Mucosa of stomach (tissue), 1 donor: ENCODE results near the gene KLF3.

Experiments used
- H3K27me3 ChIP-seq: one replicate; pipeline ENCODE4 v1.7.0; 2013; ENCODE audit warnings: mild to moderate bottlenecking, low read length; ENCODE audit not compliant: control insufficient read depth, insufficient read depth
- H3K36me3 ChIP-seq: one replicate; pipeline ENCODE4 v1.7.0; 2013; ENCODE audit warnings: low read length; ENCODE audit not compliant: control insufficient read depth, insufficient read depth
- H3K4me1 ChIP-seq: one replicate; pipeline ENCODE4 v1.7.0; 2013; ENCODE audit warnings: mild to moderate bottlenecking, low read length; ENCODE audit not compliant: control insufficient read depth, insufficient read depth
- H3K4me3 ChIP-seq: one replicate; pipeline ENCODE4 v1.7.0; 2013; ENCODE audit warnings: low read length
- H3K9ac ChIP-seq: one replicate; pipeline ENCODE4 v1.7.0; 2013; ENCODE audit warnings: mild to moderate bottlenecking, low read length, moderate library complexity
- H3K9me3 ChIP-seq: one replicate; pipeline ENCODE4 v1.7.0; 2013; ENCODE audit warnings: mild to moderate bottlenecking, low read length, moderate library complexity; ENCODE audit not compliant: control insufficient read depth
- donor health status: Pancreatic carcinoma.

KLF3 gene

DNA sequence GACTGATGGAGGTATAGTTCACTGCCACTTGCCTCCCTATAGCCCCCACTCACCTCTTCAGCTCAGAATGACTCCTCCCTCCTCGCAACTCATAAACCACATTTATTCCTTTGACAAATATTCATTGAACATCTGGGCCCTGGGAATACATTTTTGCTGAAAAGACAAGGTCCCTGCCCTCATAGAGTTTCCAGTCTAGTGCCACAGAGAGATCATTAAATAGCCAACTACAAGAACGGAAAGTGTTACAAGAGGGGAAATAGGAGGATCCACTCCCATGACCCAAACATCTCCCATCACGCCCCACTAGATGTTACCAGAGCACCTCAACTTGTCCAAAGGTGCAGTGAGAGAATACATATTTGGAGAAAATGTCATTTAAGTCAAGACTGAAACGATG, 3.2 kb upstream of the KLF3 start:
- H3K27me3 ChIP-seq: no peaks in the 10 kb centered on the region
- H3K4me1 ChIP-seq: peaks cover 9% of the 10 kb centered on the region
- H3K4me3 ChIP-seq: no peak overlapping the region
- no peak overlapping the region for H3K9ac ChIP-seq
- no peaks in the 10 kb centered on the region for H3K9me3 ChIP-seq
- H3K36me3 ChIP-seq: no peaks in the 10 kb centered on the region

- Histone ChIP-seq H3K9ac (no peak overlapping the region), H3K4me1 (peaks cover 9% of the 10 kb centered on the region), H3K36me3 (no peaks in the 10 kb centered on the region), H3K4me3 (no peak overlapping the region), H3K27me3 (no peaks in the 10 kb centered on the region), H3K9me3 (no peaks in the 10 kb centered on the region)
Measured at GRCh38 chr4:38661371-38661770, 2.6 kb upstream of the KLF3 start.

GRCh38 chr4:38662522-38663089, 1.4 kb upstream of the KLF3 start:
- Histone ChIP-seq H3K36me3 (no peaks in the 10 kb centered on the region), H3K9me3 (no peaks in the 10 kb centered on the region), H3K9ac (peak overlapping the region; percentile 82), H3K4me1 (peaks cover 9% of the 10 kb centered on the region), H3K27me3 (no peaks in the 10 kb centered on the region), H3K4me3 (peak overlapping the region; percentile 15)

DNA sequence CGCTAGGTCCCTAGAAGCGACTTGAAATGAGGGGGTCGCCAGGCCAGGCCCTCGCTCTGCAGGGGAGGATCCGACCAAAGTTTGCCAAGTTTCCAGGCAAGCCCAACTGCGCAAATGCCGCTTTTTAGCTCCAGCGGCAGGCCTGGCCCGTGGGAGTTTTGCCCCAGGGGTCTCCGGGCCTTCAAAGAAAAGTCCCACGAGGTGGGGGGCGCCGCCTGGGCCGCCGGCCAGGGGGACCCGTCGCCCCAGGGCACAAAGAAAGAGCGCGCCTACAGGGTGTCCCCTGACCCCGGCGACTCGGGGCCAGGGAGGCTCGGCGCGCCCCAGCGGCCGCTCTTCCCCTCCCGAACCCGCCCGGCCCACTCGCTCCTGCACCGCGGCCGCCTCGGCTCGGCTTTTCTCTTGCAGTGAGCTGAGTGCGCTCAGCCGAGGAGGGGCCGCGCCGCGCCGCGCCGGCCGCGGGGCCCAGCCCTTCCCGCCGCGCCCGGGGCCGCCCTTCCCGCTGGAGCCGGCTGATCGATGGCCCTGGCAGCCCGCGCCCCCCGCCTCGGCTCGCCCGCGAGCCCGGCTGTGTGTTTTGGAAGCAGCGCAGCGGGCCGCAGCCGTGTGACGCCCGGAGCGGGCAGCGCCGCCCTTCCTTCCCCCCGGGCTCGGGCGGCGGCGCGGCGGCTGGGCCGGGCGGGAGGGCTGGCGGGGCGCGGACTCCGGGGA, 754 bp upstream of the KLF3 start:
- no peaks in the 10 kb centered on the region for H3K36me3 ChIP-seq
- peak overlapping the region; percentile 82 for H3K9ac ChIP-seq
- no peaks in the 10 kb centered on the region for H3K27me3 ChIP-seq
- H3K4me3 ChIP-seq: peak overlapping the region; percentile 15
- peaks cover 9% of the 10 kb centered on the region for H3K4me1 ChIP-seq
- no peaks in the 10 kb centered on the region for H3K9me3 ChIP-seq

DNA sequence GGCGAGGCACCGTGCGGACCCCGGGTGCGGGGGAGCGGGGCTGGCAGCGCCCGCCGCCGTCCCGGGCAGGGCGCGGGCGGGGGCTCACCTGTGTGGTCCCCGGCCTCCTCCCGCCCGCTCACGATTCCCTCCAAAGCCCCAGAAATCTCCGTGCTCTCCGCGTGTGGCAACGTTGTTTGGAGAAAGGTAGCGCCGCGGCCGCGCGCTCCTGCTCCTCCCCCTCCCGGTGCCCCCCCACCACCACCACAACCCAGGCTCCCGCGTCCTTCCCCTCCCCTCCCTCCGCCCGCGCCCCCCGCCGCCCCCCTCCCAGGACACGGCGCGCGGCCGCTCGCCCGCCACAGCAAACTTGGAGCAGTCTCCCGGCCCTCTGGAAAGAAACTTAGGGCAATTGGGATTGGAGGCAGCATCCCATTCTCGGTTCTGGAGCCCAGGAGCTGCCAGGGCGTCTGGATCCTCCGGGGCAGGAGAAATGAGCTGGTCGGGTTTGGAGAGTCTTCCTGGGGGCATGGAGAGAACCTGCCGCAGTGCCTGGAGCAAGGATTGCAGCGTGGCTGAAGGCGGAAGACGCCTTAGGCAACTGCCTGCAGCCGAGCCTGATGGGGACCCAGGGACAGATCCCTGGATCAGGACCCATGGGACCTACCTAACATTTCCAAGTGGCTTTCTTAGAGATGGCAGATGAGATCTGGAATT, 855 bp downstream of the KLF3 start:
- Histone ChIP-seq H3K4me1 (peaks cover 20% of the 10 kb centered on the region), H3K36me3 (no peaks in the 10 kb centered on the region), H3K9me3 (no peaks in the 10 kb centered on the region), H3K9ac (peak overlapping the region; percentile 89), H3K27me3 (no peaks in the 10 kb centered on the region), H3K4me3 (peak overlapping the region; percentile 85)

DNA sequence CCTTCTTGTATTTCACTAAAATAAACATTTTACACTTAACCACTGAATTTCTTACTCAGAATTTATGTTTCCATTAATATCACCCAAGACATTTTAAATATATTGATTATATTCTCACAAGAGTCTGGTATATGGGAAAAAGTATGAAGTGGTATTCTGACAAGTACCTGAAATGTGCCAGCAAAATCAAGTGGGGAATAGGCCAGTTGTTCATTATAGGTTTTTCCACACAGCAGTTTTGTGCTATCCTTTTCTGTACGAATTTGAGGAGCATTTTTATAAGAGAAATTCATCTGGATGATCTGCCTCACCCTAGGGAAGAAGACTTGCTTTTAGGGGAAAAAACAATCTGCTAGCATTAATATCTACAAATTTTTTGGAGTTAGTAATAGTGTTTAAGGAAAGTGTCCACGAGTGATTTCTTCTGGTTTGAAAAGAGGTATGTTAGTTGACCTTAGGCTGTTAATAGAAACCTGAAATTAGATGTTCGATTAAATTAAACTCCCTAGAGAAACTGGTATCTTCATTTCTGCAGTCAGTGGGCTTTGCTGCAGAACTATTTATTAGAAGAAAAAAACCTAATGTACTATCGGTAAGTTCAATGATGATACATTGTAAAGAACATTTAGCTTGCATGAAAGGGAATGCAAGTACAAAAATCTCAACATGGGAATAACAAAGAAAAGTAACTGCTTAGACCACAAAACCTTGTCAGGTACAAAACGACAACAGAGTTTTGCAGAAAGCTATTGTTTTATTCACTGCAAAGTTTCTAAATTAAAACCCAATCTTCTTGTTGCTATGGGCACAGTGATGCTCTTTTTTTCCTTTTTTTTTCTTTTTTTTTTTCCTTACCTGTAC, 1.8 kb downstream of the KLF3 start:
- no peaks in the 10 kb centered on the region for H3K27me3 ChIP-seq
- H3K9me3 ChIP-seq: no peaks in the 10 kb centered on the region
- H3K4me1 ChIP-seq: peaks cover 30% of the 10 kb centered on the region
- peaks cover 3% of the 10 kb centered on the region for H3K36me3 ChIP-seq
- H3K4me3 ChIP-seq: peak overlapping the region; percentile 85
- peak overlapping the region; percentile 89 for H3K9ac ChIP-seq

- Histone ChIP-seq H3K9ac (peak overlapping the region; percentile 89), H3K4me1 (peaks cover 39% of the 10 kb centered on the region), H3K9me3 (no peaks in the 10 kb centered on the region), H3K4me3 (peak overlapping the region; percentile 85), H3K36me3 (peaks cover 3% of the 10 kb centered on the region), H3K27me3 (no peaks in the 10 kb centered on the region)
Measured at GRCh38 chr4:38666766-38667084, 2.7 kb downstream of the KLF3 start.

DNA sequence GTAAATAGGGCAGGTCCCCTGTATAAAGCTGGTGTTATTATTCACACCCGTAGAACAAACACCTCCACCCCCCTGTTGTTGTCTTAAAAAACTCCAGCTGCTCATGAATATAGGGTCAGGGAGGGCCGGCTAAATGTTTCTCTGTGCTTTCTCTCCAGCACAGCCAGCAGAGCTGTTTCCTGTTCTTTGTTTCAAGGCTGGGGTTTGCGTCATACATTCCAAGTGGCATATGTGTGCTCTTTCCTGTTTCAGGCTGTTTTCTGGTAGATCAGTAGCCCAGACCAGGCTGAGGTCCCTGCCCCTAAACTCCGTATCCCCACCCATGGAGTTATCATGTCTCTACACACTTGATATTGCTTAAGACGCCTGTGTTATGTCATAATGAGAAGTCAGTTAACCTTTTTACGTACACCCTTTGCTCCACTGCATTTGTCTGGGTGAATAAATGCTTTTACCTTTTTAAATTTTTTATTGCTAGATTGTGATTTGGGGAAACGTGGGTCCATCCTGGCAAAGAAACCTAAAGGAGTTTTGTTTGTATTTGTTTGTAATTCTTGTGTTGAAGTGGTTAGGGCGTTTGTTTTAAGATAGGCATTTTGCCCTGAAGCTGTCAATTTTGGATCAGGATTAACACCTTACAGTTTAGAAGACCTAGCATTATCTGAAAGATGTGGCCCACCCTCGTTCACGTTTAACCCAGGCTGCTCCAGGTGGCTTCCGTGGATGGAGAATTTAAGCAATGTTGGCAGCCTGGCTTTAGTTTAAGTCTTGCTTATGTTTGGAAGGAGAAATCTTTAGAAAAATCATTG, 3.3 kb downstream of the KLF3 start:
- Histone ChIP-seq H3K4me1 (peaks cover 41% of the 10 kb centered on the region), H3K9me3 (no peaks in the 10 kb centered on the region), H3K9ac (peak overlapping the region; percentile 89), H3K27me3 (no peaks in the 10 kb centered on the region), H3K36me3 (peaks cover 3% of the 10 kb centered on the region), H3K4me3 (peak overlapping the region; percentile 85)

DNA sequence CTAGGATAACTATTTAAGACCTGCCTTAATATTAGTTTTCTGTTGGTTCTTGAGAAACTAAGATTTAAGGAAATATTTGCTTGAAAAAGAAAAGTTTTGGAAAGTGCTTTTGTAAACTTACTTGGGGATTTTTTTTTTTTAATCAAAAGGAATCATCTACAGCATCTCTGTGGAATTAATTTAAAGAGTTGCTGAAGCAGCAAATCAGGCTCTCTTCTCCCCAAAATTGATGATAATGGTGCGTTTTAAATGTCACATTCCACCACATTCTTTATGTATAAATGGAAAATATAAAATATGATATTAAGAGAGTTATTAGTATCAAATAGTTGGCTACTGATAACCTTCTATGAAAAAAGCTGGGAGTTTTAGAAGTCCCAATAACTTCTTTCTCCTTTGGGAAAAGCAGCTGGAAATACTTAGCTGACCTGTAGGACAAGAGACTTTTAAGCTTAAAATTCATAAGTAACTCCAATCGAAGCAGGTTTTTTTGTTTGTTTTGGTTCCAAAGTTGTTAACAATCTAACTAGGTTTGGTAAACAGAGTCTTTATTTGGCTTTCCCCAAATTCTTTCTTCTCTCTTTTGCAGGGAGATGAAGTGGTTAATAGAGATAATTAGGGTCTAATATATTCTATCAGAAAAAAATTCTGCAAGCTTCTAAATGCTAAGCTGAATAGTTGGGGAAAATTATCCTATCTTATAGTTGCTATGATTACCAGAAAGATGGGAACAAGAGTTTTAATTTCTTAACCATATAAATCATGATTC, 4.4 kb downstream of the KLF3 start:
- peaks cover 3% of the 10 kb centered on the region for H3K36me3 ChIP-seq
- H3K27me3 ChIP-seq: no peaks in the 10 kb centered on the region
- no peaks in the 10 kb centered on the region for H3K9me3 ChIP-seq
- no peak overlapping the region for H3K4me3 ChIP-seq
- H3K9ac ChIP-seq: peak overlapping the region; percentile 89
- peaks cover 47% of the 10 kb centered on the region for H3K4me1 ChIP-seq

- Histone ChIP-seq H3K4me1 (peaks cover 55% of the 10 kb centered on the region), H3K4me3 (no peak overlapping the region), H3K27me3 (no peaks in the 10 kb centered on the region), H3K9me3 (no peaks in the 10 kb centered on the region), H3K9ac (peak overlapping the region; percentile 89), H3K36me3 (peaks cover 3% of the 10 kb centered on the region)
Measured at GRCh38 chr4:38669208-38669607, 5.2 kb downstream of the KLF3 start.
